ENCODE results near the gene PECR. TPM values are rescaled to one million over a fixed set of nuclear protein-coding genes. Genes with fewer than 3 reads are reported as not detected.

The PECR gene
- total and polyA plus RNA-seq, 7 donors, result 1.9 to 4.8 (median 2.5) TPM

Other genes with a start within 250 kb of the PECR start
- gene MREG, start 68.3 kb downstream of the PECR start, total RNA-seq, result under 1 TPM; 0.24 to 0.64 (median 0.43) TPM
- 1 to 10 TPM in 1 of 3 donors, under 1 TPM in 2; 0.34 to 6.8 (median 0.37) TPM for gene MREG, start 68.3 kb downstream of the PECR start, polyA plus RNA-seq
- gene TMEM169, start 110 bp upstream of the PECR start, total RNA-seq, result under 1 TPM in 2 of 4 donors, not detected in 2; 0.07 to 0.41 TPM
- gene TMEM169, start 110 bp upstream of the PECR start, polyA plus RNA-seq, result under 1 TPM; 0.07 to 0.08 (median 0.08) TPM
- gene XRCC5, start 27.5 kb upstream of the PECR start, total RNA-seq, result 100 to 1,000 TPM; 137 to 173 (median 148) TPM
- gene XRCC5, start 27.5 kb upstream of the PECR start, polyA plus RNA-seq, result 100 to 1,000 TPM in 2 of 3 donors, 10 to 100 TPM in 1; 75.3 to 147 (median 125) TPM